HG03097 (cell line): ENCODE measurements around the gene TMEM9.

Source experiments
- ATAC-seq: cut with Tn5 transposase; IDR thresholded peaks from one replicate; pipeline ENCODE4 v1.9.1; 2021; ENCODE audit not compliant: unreplicated experiment, low FRiP score

Gene TMEM9

DNA sequence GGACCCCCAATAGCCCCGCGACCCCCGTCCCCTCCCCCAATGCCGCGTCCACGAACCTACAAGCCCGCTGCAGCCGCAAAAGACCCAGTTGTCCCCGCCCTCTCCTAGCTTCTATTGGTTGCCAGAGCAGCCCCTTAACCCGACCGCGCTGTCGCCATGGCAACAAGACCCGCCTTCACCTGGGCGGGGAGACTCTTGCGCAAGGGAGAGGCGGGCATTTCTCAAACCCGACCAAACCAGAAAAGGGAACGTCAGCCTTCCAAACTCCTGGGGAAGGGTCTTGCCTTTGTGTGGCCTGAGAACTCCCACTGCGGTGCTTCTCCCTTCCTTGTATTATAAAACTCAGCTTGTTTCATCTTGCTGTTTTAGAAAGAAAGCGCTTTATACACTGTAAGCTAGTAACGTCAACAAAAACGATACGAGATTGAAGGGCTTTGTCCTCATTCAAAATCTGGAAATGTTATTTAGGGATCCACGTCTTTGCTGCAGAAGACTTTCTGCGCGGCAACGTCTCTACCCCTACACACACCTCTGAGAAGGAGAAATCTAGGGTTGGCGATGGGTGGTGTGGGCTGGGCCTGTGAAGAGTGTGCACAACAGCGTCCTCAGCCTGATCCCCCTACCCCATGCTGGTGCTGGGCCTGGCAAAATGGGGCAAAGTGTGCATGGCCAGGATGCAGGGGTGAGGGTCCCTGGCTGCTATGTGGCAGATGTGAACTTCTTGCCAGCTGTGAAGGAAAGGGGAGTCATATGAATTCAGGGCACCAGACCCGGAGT is at the start of gene TMEM9:
TSS of gene TMEM9 (minus strand) at position 86 of the 777 bp plus-strand sequence. CDS start 551 bp downstream, outside the sequence.
- peak; percentile 92 for ATAC-seq

DNA sequence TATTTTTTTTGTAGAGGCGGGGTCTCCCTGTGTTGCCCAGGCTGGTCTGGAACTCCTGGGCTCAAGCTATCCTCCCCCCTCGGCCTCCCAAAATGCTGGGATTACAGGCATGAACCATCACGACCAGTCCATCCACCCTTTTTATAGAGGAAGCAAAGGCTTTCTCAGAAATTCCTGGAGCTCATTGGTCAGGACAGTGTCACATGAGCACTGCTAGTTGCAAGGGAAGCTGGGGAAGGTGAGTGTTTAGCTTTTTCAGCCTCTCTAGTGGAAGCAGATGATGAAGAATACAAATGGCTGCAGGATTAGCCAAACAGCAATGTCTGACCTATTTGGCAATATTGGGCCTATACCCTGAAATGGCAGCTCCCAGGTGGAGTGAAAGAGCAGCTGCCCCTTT is 44.3 kb upstream of the TMEM9 start:
- ATAC-seq, result no peak

DNA sequence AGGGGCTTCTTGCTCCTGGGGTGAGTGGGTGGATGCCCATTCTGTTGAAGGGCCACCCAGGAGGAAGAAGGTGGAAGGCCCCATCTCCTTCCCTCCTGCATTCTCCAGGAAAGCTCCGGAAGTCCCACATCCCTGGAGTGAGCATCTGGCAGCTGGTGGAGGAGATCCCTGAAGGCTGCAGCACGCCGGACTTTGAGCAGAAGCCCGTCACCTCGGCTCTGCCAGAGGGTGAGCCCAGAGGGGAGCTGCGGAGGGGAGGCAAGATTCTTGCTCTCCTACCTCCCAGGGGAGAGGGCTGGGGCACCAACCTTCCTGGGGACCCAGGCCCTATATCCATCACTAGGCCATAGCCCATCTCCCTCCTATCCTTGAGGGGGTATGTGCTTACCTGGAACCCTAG is 39.8 kb upstream of the TMEM9 start:
- no peak for ATAC-seq

DNA sequence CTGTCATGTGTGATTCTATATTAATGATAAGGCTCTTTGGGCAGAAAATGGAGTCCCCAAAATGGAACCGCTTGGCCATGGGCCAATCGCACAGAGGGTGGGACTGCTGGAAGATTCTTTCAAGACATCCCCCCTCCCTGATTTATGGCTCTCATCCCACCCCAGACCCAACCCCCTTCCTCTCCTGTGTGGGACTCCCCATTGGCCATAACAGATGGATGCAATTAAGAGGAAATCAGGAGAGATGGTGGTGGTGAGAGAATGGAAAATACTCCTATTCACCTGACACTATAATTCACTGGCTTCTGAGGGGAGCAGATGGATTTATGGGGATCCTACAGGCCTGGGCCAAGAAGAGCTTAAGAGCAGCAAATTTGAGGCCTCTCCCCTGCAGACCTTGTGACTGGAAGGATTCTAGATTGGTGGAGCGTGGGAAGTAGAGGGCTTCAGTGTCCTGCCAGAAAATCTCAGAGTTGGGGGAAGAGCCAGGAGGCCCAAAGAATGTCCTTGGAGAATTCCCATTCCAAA is 38.1 kb upstream of the TMEM9 start:
- ATAC-seq, result no peak

DNA sequence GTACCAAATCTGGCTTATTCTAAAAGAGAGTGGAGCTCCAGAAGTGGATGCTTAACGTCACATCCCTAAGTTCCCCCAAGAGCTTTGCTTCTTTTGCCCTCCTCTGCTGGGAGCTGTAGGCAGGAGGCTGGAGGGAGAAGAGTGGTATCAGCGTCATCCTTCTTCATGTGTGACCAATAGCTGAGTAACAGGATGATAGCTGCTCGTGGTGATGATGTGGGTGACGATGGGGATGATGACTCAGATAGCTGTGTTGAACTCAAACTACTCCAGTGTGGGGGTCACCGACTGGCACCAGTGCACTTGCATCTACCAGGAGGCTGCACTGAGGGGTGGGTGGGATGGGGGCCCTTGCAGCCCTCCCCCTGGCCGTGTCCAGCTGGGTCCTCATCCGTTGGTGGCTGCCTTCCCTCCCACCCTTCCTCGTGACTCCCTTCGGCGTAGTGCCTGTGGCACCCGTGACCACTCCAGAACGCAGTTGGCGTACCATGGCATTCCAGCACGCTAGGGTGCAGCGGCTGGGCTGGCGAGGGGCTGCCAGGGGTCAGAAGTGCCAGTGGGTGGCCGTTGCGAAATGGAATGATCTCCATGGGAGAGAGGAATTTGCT is 37.5 kb upstream of the TMEM9 start:
- ATAC-seq, result no peak

DNA sequence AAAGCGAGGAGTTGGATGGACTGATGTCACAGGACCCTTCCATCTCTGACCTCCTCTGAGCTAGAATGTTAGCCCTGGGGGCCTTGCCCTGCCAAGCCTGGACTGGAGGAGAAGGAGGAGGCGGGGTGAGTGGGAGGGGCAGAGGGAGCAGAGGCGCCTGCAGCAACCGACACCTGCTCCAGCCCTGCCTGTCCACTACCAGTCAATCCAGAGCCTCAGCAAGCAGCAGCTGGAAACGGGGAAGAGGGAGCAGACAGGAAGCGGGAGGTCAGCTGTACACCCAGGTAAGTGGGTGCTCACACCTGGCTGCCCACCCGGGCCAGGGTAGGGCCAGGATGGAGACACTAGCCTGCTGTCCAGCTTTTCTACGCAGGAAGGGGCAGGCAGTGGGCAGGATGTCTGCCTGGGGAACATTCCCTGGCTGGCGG is 36.4 kb upstream of the TMEM9 start, which contains the start of gene IGFN1:
TSS of gene IGFN1 (plus strand) at position 201 of the 428 bp plus-strand sequence. CDS start 2,470 bp downstream, outside the sequence.
- ATAC-seq, result no peak

DNA sequence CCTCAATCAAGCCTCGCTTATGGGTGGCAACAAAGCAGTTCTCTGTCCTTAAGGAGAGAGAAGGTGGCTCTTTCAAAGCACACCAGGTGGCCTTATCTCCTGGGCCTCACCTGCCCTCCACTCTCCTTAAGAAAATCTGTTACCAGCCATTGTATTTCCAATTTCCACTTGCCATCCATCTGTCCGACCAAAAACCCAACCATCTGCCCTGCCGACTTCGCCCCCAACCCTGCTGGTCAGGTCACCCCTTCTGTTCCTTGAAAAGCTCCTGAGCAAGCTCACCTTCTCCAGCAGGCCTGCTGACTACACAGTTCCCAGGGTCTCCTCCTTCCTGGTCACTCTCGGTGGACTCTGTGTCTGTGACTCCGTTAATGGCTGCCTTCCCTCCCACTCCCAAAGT is 35.7 kb upstream of the TMEM9 start:
- ATAC-seq, result no peak

DNA sequence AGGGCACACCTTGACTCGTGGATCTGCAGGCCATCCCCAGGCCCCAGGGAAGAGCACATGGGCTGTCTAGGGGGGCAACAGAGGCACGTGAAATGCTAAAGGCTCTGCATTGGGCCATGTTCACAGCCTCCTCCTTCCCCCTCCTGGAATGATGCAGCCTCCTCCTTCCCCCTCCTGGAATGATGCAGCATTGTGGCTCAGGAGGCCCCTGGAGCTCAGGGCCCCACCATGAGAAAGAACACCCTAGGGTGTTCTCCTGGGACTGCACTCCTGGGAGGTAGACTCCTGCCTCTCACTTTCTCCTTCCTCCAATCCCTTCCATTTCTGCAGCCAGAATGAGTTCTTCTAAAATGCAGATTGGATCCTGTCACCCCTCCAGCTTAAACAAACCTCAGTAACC is 34.8 kb upstream of the TMEM9 start:
- ATAC-seq, result no peak

DNA sequence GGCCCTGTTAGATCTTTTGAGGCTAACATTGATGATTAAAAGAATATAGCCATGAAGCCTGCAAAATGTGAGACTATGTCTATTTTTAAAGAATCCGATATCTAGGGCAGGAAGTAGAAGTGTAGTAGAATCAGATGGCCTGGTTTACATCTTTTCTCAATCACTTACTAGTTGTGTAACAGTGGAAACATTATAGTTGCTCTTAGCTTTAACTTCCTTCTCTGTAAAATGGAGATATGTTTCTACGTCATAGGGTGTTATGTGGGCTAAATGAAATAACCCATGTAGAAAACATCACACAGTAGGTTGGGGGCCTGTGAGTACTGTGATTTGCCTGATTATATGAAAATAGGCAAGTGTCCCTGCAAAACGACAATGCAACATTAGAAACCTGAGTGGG is 31.9 kb upstream of the TMEM9 start:
- ATAC-seq, result no peak

DNA sequence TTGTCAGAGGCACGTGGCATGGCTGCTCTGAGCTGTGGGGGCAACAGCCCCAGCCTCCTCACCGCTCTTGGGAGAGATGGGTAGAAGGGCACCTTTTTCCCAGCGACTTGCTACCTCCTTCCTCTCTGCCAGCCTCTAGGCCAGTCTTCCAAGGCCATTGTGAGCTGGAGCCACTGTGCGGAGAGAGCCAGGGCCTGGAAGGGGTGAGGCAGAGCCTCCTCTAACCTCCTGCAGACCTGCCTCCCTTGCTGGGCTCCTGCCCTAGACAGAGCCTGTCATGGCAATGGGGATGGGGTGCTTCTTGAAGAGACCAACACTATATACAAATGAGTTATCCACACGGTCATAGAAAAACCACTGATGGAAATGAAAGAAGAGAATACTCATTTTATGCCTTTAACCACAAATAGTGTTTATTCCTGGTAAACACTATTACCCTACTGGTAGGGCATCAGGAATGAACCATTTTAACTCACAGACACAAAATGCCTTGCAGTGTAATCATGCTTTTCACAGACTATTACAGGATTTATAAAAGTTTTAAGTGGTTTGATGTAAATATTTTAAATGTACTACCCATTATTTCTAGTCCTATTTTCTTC is 31.4 kb upstream of the TMEM9 start:
- ATAC-seq, result no peak

DNA sequence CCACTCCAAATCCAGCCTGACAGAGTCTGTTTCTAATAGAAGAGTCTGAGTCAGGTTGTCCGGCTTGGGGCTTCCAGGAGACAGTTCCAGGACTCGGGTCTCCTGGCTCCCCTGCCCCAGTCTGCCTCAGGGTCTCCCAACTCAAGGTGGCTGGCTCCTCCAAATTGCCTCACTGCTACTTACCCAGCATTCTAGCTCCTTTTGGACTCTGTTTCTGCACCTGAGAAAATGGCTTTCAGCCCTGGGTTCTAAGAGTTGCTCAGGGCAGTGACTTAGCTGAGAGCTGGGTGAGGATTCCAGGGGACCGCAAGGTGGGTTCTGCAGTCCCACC is 30.8 kb upstream of the TMEM9 start:
- ATAC-seq, result no peak

DNA sequence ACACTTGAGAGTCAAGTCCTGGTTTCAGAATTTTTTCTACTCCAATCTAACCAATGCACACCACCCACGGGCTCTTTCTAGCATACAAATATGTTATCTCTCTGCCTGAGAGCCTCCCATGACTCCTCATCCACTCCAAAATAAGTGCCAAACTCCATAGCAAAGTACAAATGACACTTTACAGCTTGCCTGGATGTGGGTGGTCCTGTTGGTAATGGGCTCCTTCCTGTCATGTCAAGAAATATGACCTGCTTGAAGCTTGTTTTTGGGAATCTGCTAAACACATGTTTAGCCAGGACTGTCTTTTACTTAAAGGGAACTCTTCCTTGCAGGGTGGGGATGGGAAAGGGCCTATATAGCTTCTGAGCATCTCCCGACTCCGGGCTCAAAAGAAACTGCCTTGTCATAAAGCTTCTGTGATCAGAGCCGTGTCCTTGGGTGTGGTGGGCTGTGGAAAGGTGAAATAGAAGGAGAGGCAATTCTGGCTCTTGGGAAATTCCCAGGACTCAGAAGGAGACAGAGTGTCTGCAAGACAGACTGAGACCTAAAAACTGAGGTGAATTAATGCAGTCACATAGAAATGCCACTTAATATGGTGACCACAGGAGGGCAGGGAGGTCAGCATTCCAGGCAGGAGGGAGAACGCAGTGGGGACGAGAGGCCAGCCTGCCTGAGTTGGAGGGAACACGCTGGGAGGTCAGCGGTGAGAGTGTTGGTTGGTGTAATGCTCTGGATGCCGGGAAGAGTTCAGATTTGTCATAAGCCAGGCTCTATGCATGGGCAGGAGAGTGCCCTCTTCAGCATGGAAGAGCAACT is 30.2 kb upstream of the TMEM9 start:
- no peak for ATAC-seq

DNA sequence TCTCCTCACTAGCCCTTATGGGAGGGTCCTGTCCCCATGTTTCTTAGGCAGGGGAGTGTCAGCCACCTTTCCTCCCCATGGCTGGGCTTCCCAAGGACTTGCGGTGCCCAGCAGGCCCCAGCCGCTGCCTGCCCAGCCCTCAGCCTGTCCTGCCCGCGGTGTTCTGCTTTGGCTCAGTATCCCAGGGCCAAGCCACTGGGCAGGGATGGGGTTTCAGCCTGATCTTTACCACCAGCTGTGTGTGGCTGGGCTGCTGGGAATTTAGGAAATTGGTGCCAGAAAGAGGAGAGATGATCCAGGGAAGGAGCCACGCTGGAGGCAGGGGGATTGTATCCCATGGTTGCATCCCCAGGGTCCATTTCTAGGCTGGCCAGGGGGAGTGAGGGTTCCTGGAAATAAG is 29.5 kb upstream of the TMEM9 start:
- no peak for ATAC-seq

DNA sequence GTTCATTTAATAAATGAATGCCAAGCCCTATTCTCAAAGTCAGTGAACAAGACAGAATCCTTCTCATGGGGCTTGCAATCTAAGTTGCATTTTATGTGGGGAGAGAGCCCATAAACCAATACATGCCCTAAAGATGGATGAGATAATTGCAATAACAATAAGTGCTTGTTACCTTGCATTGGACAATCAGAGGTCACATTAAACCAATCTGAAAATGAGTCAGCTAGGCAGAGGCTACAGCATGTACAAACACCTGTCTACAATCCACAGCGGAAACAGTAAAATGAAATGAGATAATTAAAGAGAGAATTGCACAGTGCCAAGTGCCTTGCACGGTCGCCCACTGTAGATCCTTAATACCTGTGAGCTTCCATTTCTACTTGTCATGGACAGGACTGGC is 28.9 kb upstream of the TMEM9 start:
- no peak for ATAC-seq

DNA sequence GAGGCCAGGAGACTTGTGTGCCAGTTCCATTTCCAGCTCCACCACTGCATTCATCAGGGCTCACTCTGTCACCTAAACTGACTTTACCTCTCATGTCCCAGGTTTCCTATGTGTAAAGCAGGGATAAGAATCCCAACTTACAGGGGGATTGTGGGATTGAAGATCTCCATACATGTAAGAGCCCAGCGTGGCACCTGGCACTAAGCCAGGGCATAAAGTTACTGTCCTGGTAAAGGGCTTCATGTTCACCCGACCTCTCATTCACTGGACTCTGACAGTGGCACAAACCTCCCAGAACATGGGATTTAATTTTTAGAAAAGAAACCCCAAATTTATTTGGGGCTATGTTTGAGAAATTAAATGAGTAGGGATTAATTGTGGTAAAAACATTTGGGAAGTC is 27.5 kb upstream of the TMEM9 start:
- no peak for ATAC-seq

DNA sequence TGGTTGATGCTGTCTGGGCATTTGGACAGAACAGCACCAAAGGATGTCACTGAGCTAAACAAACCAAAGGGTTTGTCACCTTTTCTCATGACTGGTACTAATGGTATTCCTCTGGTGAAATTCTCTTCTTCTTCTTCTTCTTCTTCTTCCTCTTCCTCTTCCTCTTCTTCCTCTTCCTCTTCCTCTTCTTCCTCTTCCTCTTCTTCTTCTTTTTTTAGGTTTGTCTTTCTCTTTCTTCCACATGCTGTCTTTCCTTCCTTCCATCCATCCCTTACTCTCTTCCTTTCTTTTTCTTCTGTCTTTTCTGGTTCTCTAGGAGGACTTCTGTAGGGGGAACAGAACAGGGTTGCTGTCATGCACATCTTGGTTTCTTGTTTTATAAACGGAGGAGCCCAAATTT is 27.0 kb upstream of the TMEM9 start:
- no peak for ATAC-seq

DNA sequence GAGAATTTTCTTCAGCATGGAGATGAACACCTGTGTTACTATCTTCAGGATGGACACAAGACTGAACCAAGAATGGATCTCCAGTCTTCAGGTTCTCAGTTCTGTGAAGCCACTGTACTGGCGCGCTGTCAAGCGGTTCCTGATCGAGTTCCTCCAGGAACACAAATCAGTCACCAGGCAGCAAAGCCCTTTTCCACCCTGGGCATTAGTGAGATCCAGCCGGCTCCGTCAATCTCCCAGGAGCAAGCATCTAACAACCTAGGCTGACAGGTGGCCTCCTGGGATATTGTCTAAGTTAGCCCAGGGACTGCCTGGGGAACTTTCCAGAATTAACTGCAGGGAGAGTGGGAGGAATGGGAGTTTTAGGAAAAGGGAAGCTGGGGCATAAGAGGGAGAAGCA is 26.6 kb upstream of the TMEM9 start:
- ATAC-seq, result no peak

DNA sequence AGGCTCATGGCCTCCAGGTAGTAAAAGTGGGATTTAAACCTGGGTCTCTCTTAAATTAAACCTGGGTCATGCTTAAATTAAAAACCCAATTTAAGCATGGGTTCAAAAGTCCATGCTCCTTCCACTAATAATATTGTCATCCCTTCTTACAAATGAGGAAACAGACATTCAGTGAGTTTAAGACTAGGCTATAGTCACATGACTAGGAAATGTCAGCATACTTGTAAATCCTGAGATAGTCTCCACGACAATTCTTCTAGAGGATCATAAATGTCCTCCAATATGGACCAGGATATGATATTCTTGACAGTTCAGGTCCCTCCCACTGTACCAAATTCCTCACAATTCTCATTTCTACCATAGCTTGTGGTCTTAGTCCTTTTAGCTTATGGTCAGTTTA is 25.9 kb upstream of the TMEM9 start:
- ATAC-seq, result no peak

DNA sequence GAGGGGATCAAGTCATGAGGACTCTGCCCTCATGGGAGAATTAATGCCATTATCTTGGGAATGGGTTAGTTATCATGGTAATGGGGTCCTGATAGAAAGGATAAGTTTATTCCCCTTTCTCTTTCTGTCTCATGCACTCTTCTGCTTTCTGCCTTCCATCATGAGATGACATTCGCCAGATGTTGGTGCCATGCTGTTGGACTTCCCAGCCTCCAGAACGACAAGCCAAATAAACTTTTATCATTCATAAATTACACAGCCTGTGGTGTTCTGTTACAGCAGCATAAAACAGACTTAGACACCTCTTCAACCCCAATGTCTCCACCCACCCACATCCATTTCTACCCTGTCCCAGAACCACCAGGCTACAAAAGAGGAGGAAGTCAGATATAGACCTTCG is 24.4 kb upstream of the TMEM9 start:
- ATAC-seq, result no peak

DNA sequence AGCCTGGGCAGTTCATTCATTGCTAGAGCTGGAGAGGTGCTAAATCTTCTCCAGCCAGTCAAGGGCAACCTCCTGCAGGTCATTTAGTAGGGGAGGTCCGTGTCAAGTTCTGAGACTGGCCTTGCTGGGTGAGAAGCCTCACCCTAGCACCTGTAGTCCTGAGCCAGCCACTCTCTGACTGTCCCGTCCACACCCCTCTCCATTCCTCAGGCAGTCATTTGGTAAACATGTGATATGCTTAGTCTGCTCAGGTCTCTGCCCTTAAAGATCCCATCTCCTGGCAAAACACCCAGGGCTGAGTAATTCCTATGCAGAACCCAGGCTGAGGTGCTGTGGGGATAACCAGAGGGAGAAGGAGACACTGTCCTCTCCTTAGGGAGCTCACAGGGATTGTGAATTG is 22.7 kb upstream of the TMEM9 start:
- no peak for ATAC-seq
